Mucosa of rectum (tissue), 2 donors: ENCODE measurements around the gene USP3.

Experiments
- H3K27ac ChIP-seq, 2 donors: one replicate each; pipeline ENCODE4 v1.7.0; 2013; ENCODE audit warnings: inconsistent platforms in 2 of 2, low read depth in 2 of 2, low read length in 2 of 2
- H3K27me3 ChIP-seq, 2 donors: one replicate each; pipeline ENCODE4 v1.7.0; 2013; ENCODE audit warnings: low read length in 2 of 2; ENCODE audit not compliant: control insufficient read depth in 2 of 2, insufficient read depth in 2 of 2
- H3K36me3 ChIP-seq, 2 donors: one replicate each; pipeline ENCODE4 v1.7.0; 2013; ENCODE audit warnings: low read length in 2 of 2; ENCODE audit not compliant: control insufficient read depth in 2 of 2, insufficient read depth in 2 of 2
- H3K4me1 ChIP-seq, 2 donors: one replicate each; pipeline ENCODE4 v1.7.0; 2013; ENCODE audit warnings: low read length in 2 of 2, mild to moderate bottlenecking in 1 of 2; ENCODE audit not compliant: control insufficient read depth in 2 of 2, insufficient read depth in 2 of 2
- H3K4me3 ChIP-seq, 2 donors: one replicate each; pipeline ENCODE4 v1.7.0; 2013; ENCODE audit warnings: low read length in 2 of 2
- H3K9ac ChIP-seq, 2 donors: one replicate each; pipeline ENCODE4 v1.7.0; 2013; ENCODE audit warnings: low read length in 2 of 2, low read depth in 1 of 2, mild to moderate bottlenecking in 1 of 2
- H3K9me3 ChIP-seq, 2 donors: one replicate each; pipeline ENCODE4 v1.7.0; 2013; ENCODE audit warnings: low read length in 2 of 2; ENCODE audit not compliant: control insufficient read depth in 2 of 2
- donor health status: healthy.
- donor health status: Normal muscosa, but diverticular disease.

USP3 gene

GRCh38 chr15:63638839-63639238, 134.4 kb downstream of the USP3 start:
- peaks cover 62 to 79% of the 10 kb centered on the region in 2 donors for H3K36me3 ChIP-seq
- H3K4me1 ChIP-seq: no peaks in the 10 kb centered on the region
- H3K9ac ChIP-seq: no peak overlapping the region
- no peaks in the 10 kb centered on the region for H3K27me3 ChIP-seq
- H3K4me3 ChIP-seq: no peak overlapping the region
- no peaks in the 10 kb centered on the region for H3K9me3 ChIP-seq
- no peak overlapping the region for H3K27ac ChIP-seq

GRCh38 chr15:63640146-63640545, 135.8 kb downstream of the USP3 start:
- H3K9ac ChIP-seq: no peak overlapping the region
- H3K4me3 ChIP-seq: no peak overlapping the region
- H3K27me3 ChIP-seq: no peaks in the 10 kb centered on the region
- H3K36me3 ChIP-seq: peaks cover 68 to 84% of the 10 kb centered on the region in 2 donors
- no peaks in the 10 kb centered on the region for H3K4me1 ChIP-seq
- no peak overlapping the region for H3K27ac ChIP-seq
- no peaks in the 10 kb centered on the region for H3K9me3 ChIP-seq
